SK-N-SH treated with all-trans-retinoic acid at 6 μM for 48 hours (cell line): Measurements from ENCODE around the gene MYO16.

Experiments
- ARNTL ChIP-seq: fragments of 450-650 bp; formaldehyde crosslinking; IDR thresholded peaks from 2 replicates; pipeline ENCODE4 v1.5.0; 2020; ENCODE audit warnings: low read depth, mild to moderate bottlenecking, moderate library complexity, borderline replicate concordance
- BACH2 ChIP-seq: fragments of 250-450 bp; sonication (Bioruptor Pico); IDR thresholded peaks from 2 replicates; pipeline ENCODE4 v1.9.0; 2021; ENCODE audit warnings: mild to moderate bottlenecking, borderline replicate concordance
- CREB5 ChIP-seq: fragments of 250-450 bp; sonication (Bioruptor Pico); IDR thresholded peaks from 2 replicates; pipeline ENCODE4 v1.5.1; 2020; ENCODE audit warnings: low read depth, mild to moderate bottlenecking, moderate library complexity
- ESRRG ChIP-seq: fragments of 250-450 bp; sonication (Bioruptor Pico); IDR thresholded peaks from 2 replicates; pipeline ENCODE4 v1.6.1; 2021; ENCODE audit warnings: mild to moderate bottlenecking
- OSR1 ChIP-seq: fragments of 250-450 bp; sonication (Bioruptor Pico); IDR thresholded peaks from 2 replicates; pipeline ENCODE4 v1.8.0; 2022; ENCODE audit warnings: moderate library complexity, mild to moderate bottlenecking, inconsistent platforms
- PATZ1 ChIP-seq: fragments of 250-450 bp; sonication (Bioruptor Pico); IDR thresholded peaks from 2 replicates; pipeline ENCODE4 v1.8.0; 2020; ENCODE audit warnings: mild to moderate bottlenecking, moderate library complexity, borderline replicate concordance
- POU6F1 ChIP-seq: fragments of 250-450 bp; sonication (Bioruptor Pico); IDR thresholded peaks from 2 replicates; pipeline ENCODE4 v1.8.0; 2021; ENCODE audit warnings: low read depth, mild to moderate bottlenecking, moderate library complexity, borderline replicate concordance
- PPARA ChIP-seq: fragments of 250-450 bp; sonication (Bioruptor Pico); IDR thresholded peaks from 2 replicates; pipeline ENCODE4 v1.5.0; 2020; ENCODE audit warnings: mild to moderate bottlenecking, borderline replicate concordance
- SNAI2 ChIP-seq: fragments of 250-450 bp; sonication (Bioruptor Pico); IDR thresholded peaks from 2 replicates; pipeline ENCODE4 v1.5.0; 2020; ENCODE audit warnings: mild to moderate bottlenecking, moderate library complexity
- TOX ChIP-seq: fragments of 250-450 bp; sonication (Bioruptor Pico); IDR thresholded peaks from 2 replicates; pipeline ENCODE4 v1.8.0; 2021; ENCODE audit warnings: mild to moderate bottlenecking, moderate library complexity, borderline replicate concordance
- ZFP3 ChIP-seq: fragments of 250-450 bp; sonication (Bioruptor Pico); IDR thresholded peaks from 2 replicates; pipeline ENCODE4 v1.5.0; 2020; ENCODE audit warnings: mild to moderate bottlenecking, moderate library complexity
- ZFP30 ChIP-seq: fragments of 450-650 bp; formaldehyde crosslinking; IDR thresholded peaks from 2 replicates; pipeline ENCODE4 v1.5.0; 2022; ENCODE audit warnings: mild to moderate bottlenecking, moderate library complexity
- ZNF70 ChIP-seq: fragments of 450-650 bp; formaldehyde crosslinking; IDR thresholded peaks from 2 replicates; pipeline ENCODE4 v1.5.0; 2020; ENCODE audit warnings: mild to moderate bottlenecking, moderate library complexity
- ZNF8 ChIP-seq: fragments of 450-650 bp; formaldehyde crosslinking; IDR thresholded peaks from 2 replicates; pipeline ENCODE4 v1.5.0; 2020; ENCODE audit warnings: mild to moderate bottlenecking, moderate library complexity

GRCh38 chr13:108921238-108921637, 291.8 kb downstream of the MYO16 start:
- TF ChIP-seq ZNF70 (no peak), CREB5 (no peak), TOX (CRISPR knock-in tag) (no peak), POU6F1 (CRISPR knock-in tag) (no peak), ESRRG (CRISPR knock-in tag) (no peak), PPARA (CRISPR knock-in tag) (no peak), ZFP30 (no peak), OSR1 (CRISPR knock-in tag) (no peak), SNAI2 (CRISPR knock-in tag) (no peak), PATZ1 (no peak), ARNTL (CRISPR knock-in tag) (no peak), ZFP3 (no peak), BACH2 (no peak), ZNF8 (CRISPR knock-in tag) (no peak)
